Choroid plexus epithelial cell (primary cell): ENCODE data around the gene PRKAG2.

Source experiments
- DNase-seq: peaks from one replicate; pipeline ENCODE4 v3.0.0-alpha.2; 2010; ENCODE audit warnings: low read depth
- H3K4me3 ChIP-seq: 2 replicates; pipeline ENCODE4 v1.5.1; 2011; ENCODE audit warnings: low read depth, mild to moderate bottlenecking, control low read depth, low read length, moderate library complexity
- CTCF ChIP-seq: conservative IDR thresholded peaks from 2 replicates; pipeline ENCODE4 v1.5.1; 2011; ENCODE audit warnings: low read depth, mild to moderate bottlenecking, control low read depth, inconsistent platforms, low read length, moderate library complexity

Gene PRKAG2

GRCh38 chr7:151873402-151873965 lies 3.4 kb downstream of the PRKAG2 start:
- H3K4me3 ChIP-seq, result no peak overlapping the region
- DNase-seq, result no peak
- no peak for TF ChIP-seq CTCF

- no peak for DNase-seq
- H3K4me3 ChIP-seq, result no peak overlapping the region
- no peak for TF ChIP-seq CTCF
Measured at GRCh38 chr7:151872531-151873401, 4.1 kb downstream of the PRKAG2 start.

- no peak for DNase-seq
- TF ChIP-seq CTCF, result no peak
- H3K4me3 ChIP-seq, result no peak overlapping the region
Measured at GRCh38 chr7:151871904-151872303, 5.0 kb downstream of the PRKAG2 start.

- DNase-seq, result no peak
- no peak overlapping the region for H3K4me3 ChIP-seq
- no peak for TF ChIP-seq CTCF
Measured at GRCh38 chr7:151871189-151871735, 5.7 kb downstream of the PRKAG2 start.

- no peak overlapping the region for H3K4me3 ChIP-seq
- no peak for TF ChIP-seq CTCF
- DNase-seq, result no peak
Measured at GRCh38 chr7:151869968-151870918, 6.7 kb downstream of the PRKAG2 start.

GRCh38 chr7:151869455-151869854 lies 7.5 kb downstream of the PRKAG2 start:
- no peak for DNase-seq
- no peak overlapping the region for H3K4me3 ChIP-seq
- TF ChIP-seq CTCF, result no peak
